H9 (cell line): ENCODE data around the gene ZNRF3. TPM values are rescaled to one million over a fixed set of nuclear protein-coding genes. Genes with fewer than 3 reads are reported as not detected.

Experiments
- DNase-seq: peaks from one replicate; pipeline ENCODE4 v3.0.0-alpha.2; 2017
- H2AFZ ChIP-seq: one replicate; pipeline ENCODE4 v1.6.1; 2013; ENCODE audit warnings: mild to moderate bottlenecking, low read length, control low read depth, moderate library complexity
- H2AK5ac ChIP-seq: 2 replicates; pipeline ENCODE4 v1.6.1; 2013; ENCODE audit warnings: low read length, control low read depth, mixed read lengths; ENCODE audit not compliant: insufficient read length
- H2BK120ac ChIP-seq: one replicate; pipeline ENCODE4 v1.6.1; 2013; ENCODE audit warnings: low read depth, mild to moderate bottlenecking, low read length, control low read depth, inconsistent platforms; ENCODE audit not compliant: poor library complexity, severe bottlenecking
- H2BK12ac ChIP-seq: 2 replicates; pipeline ENCODE4 v1.6.1; 2013; ENCODE audit warnings: low read length, control low read depth, mixed read lengths, low read depth; ENCODE audit not compliant: insufficient read length
- H2BK15ac ChIP-seq: 2 replicates; pipeline ENCODE4 v1.6.1; 2013; ENCODE audit warnings: low read depth, low read length, control low read depth
- H2BK20ac ChIP-seq: one replicate; pipeline ENCODE4 v1.6.1; 2013; ENCODE audit warnings: low read depth, mild to moderate bottlenecking, low read length, control low read depth, inconsistent platforms; ENCODE audit not compliant: poor library complexity, severe bottlenecking
- H2BK5ac ChIP-seq: 2 replicates; pipeline ENCODE4 v1.6.1; 2013; ENCODE audit warnings: low read length, control low read depth, mixed read lengths; ENCODE audit not compliant: insufficient read length
- H3K14ac ChIP-seq: 2 replicates; pipeline ENCODE4 v1.6.1; 2013; ENCODE audit warnings: low read length, control low read depth; ENCODE audit not compliant: insufficient read depth
- H3K18ac ChIP-seq: 2 replicates; pipeline ENCODE4 v1.6.1; 2013; ENCODE audit warnings: low read depth, mild to moderate bottlenecking, mixed read lengths, low read length, control low read depth; ENCODE audit not compliant: insufficient read length
- H3K23ac ChIP-seq: 2 replicates; pipeline ENCODE4 v1.6.1; 2013; ENCODE audit warnings: low read length, control low read depth, mixed read lengths, low read depth; ENCODE audit not compliant: insufficient read length
- H3K23me2 ChIP-seq: 2 replicates; pipeline ENCODE4 v1.6.1; 2013; ENCODE audit warnings: low read depth, mild to moderate bottlenecking, mixed read lengths, low read length, control low read depth; ENCODE audit not compliant: insufficient read length, poor library complexity, severe bottlenecking
- H3K27ac ChIP-seq: 2 replicates; pipeline ENCODE4 v1.5.1; 2013; ENCODE audit warnings: low read length, control low read depth, mixed read lengths, low read depth; ENCODE audit not compliant: insufficient read length
- H3K27me3 ChIP-seq: 2 replicates; pipeline ENCODE4 v1.6.1; 2013; ENCODE audit warnings: low read length, control low read depth, inconsistent platforms; ENCODE audit not compliant: insufficient read depth
- H3K4ac ChIP-seq: 2 replicates; pipeline ENCODE4 v1.6.1; 2013; ENCODE audit warnings: low read depth, mild to moderate bottlenecking, control low read depth, inconsistent platforms, low read length, moderate library complexity
- H3K4me1 ChIP-seq: 2 replicates; pipeline ENCODE4 v1.6.1; 2013; ENCODE audit warnings: low read length, control low read depth, inconsistent platforms; ENCODE audit not compliant: insufficient read depth
- H3K4me2 ChIP-seq: 2 replicates; pipeline ENCODE4 v1.6.1; 2013; ENCODE audit warnings: low read length, control low read depth, mixed read lengths; ENCODE audit not compliant: insufficient read length, insufficient read depth
- H3K56ac ChIP-seq: 2 replicates; pipeline ENCODE4 v1.6.1; 2013; ENCODE audit warnings: low read depth, mild to moderate bottlenecking, mixed read lengths, low read length, control low read depth; ENCODE audit not compliant: insufficient read length
- H3K79me1 ChIP-seq: 2 replicates; pipeline ENCODE4 v1.6.1; 2013; ENCODE audit warnings: low read depth, mild to moderate bottlenecking, moderate library complexity, low read length, control low read depth, inconsistent platforms; ENCODE audit not compliant: insufficient read depth, poor library complexity, severe bottlenecking
- H3K79me2 ChIP-seq: 2 replicates; pipeline ENCODE4 v1.6.1; 2013; ENCODE audit warnings: low read length, control low read depth, inconsistent platforms; ENCODE audit not compliant: insufficient read depth
- H3K9ac ChIP-seq: 2 replicates; pipeline ENCODE4 v1.6.1; 2013; ENCODE audit warnings: low read length, control low read depth, mixed read lengths; ENCODE audit not compliant: insufficient read length; ENCODE audit errors: extremely low read depth
- H3K9me3 ChIP-seq: one replicate; pipeline ENCODE4 v1.6.1; 2013; ENCODE audit warnings: low read depth, low read length, inconsistent platforms; ENCODE audit not compliant: control insufficient read depth
- H3T11ph ChIP-seq: one replicate; pipeline ENCODE4 v1.6.1; 2013; ENCODE audit warnings: mild to moderate bottlenecking, low read length, control low read depth, inconsistent platforms
- H4K20me1 ChIP-seq: one replicate; pipeline ENCODE4 v1.6.1; 2013; ENCODE audit not compliant: control insufficient read depth, insufficient read length, insufficient read depth
- H4K5ac ChIP-seq: 2 replicates; pipeline ENCODE4 v1.6.1; 2013; ENCODE audit warnings: low read depth, mild to moderate bottlenecking, mixed read lengths, low read length, control low read depth; ENCODE audit not compliant: insufficient read length
- H4K8ac ChIP-seq: replicated peaks from 2 replicates; pipeline ENCODE4 v1.6.1; 2013; ENCODE audit warnings: low read length, control low read depth, mixed read lengths, low read depth; ENCODE audit not compliant: insufficient read length
- H4K91ac ChIP-seq: 2 replicates; pipeline ENCODE4 v1.6.1; 2013; ENCODE audit warnings: low read depth, mild to moderate bottlenecking, moderate library complexity, mixed read lengths, low read length, control low read depth; ENCODE audit not compliant: insufficient read length
- H3K27ac Mint-ChIP-seq, 3 experiments: 2 replicates in 2 of 3; 3 replicates in 1 of 3; pipeline ENCODE4 v1.8.0; 2020 to 2021; ENCODE audit warnings: mixed read lengths in 3 of 3, mild to moderate bottlenecking in 1 of 3, moderate library complexity in 1 of 3
- H3K27me3 Mint-ChIP-seq: 2 replicates; pipeline ENCODE4 v1.8.0; 2021; ENCODE audit warnings: low read depth, mild to moderate bottlenecking, moderate library complexity, mixed read lengths
- H3K36me3 Mint-ChIP-seq, 3 experiments: 2 replicates in 2 of 3; 3 replicates in 1 of 3; pipeline ENCODE4 v1.8.0; 2020 to 2021; ENCODE audit warnings: low read depth in 3 of 3, mixed read lengths in 3 of 3; ENCODE audit not compliant: insufficient read depth in 1 of 3
- H3K4me1 Mint-ChIP-seq, 2 experiments: 2 replicates each; pipeline ENCODE4 v1.8.0; 2020; ENCODE audit warnings: mixed read lengths in 2 of 2
- H3K4me3 Mint-ChIP-seq, 2 experiments: 2 replicates in 1 of 2; 3 replicates in 1 of 2; pipeline ENCODE4 v1.8.0; 2020 to 2021; ENCODE audit warnings: mild to moderate bottlenecking in 2 of 2, mixed read lengths in 2 of 2, moderate library complexity in 1 of 2
- H3K9me3 Mint-ChIP-seq, 2 experiments: 2 replicates in 1 of 2; 3 replicates in 1 of 2; pipeline ENCODE4 v1.8.0; 2020; ENCODE audit warnings: mild to moderate bottlenecking in 2 of 2, mixed read lengths in 2 of 2, moderate library complexity in 1 of 2
- CTCF ChIP-seq: fragments of 200-600 bp; sonication (generic); conservative IDR thresholded peaks from 3 replicates; pipeline ENCODE4 v1.8.0; 2021; ENCODE audit warnings: antibody characterized with exemption, mild to moderate bottlenecking
- WGBS: extraction: QIAGEN DNeasy Blood & Tissue Kit; methylation state at CpG from one replicate; pipeline ENCODE4 v1.1.7; 2013; ENCODE audit warnings: missing lambda C conversion rate, low lambda C conversion rate, mixed read lengths; ENCODE audit not compliant: insufficient read length; ENCODE audit errors: extremely low coverage; 5-methylcytosine and 5-hydroxymethylcytosine counted together
- total RNA-seq: library from RNA; stranded (reverse); gene quantifications from 2 replicates; pipeline ENCODE4 v1.2.1, GENCODE V29; 2021

Gene ZNRF3
- total RNA-seq, 1 experiment from 2014 or later: 20.6 TPM

GRCh38 chr22:28864878-28865596 is 18.3 kb upstream of the ZNRF3 start:
- Histone ChIP-seq H3K23me2 (no peaks in the 10 kb centered on the region), H3T11ph (no peak overlapping the region), H3K14ac (no peak overlapping the region), H4K20me1 (no peaks in the 10 kb centered on the region), H3K4me1 (no peaks in the 10 kb centered on the region), H2AK5ac (no peak overlapping the region), H3K4ac (no peak overlapping the region), H3K23ac (no peak overlapping the region), H3K27me3 (no peaks in the 10 kb centered on the region), H2AFZ (no peak overlapping the region), H2BK5ac (no peak overlapping the region), H4K5ac (no peak overlapping the region), H3K56ac (no peak overlapping the region), H2BK20ac (no peak overlapping the region), H4K91ac (no peak overlapping the region), H2BK120ac (no peak overlapping the region), H3K4me2 (no peak overlapping the region), H3K79me1 (no peaks in the 10 kb centered on the region), H3K9me3 (no peaks in the 10 kb centered on the region), H2BK12ac (no peak overlapping the region), H3K27ac (no peak overlapping the region), H3K18ac (no peak overlapping the region), H4K8ac (no peak overlapping the region), H3K9ac (no peak overlapping the region), H3K79me2 (no peaks in the 10 kb centered on the region), H2BK15ac (no peak overlapping the region)
- no peaks in the 10 kb centered on the region; a peak in 1 of 5 replicates for H3K9me3 Mint-ChIP-seq
- no peak for DNase-seq
- WGBS: no CpG with 5 or more reads among the region's 8 CpGs
- no peaks in the 10 kb centered on the region for H3K4me1 Mint-ChIP-seq
- no peak for TF ChIP-seq CTCF
- no peaks in the 10 kb centered on the region; a peak in 1 of 7 replicates for H3K36me3 Mint-ChIP-seq
- H3K4me3 Mint-ChIP-seq: no peak overlapping the region; a peak in 1 of 5 replicates
- no peak overlapping the region; a peak in 1 of 7 replicates for H3K27ac Mint-ChIP-seq
- H3K27me3 Mint-ChIP-seq: peaks cover 4% of the 10 kb centered on the region; the same call in 1 of the 2 replicates
